GM12878 (cell line): ENCODE data around the gene MDM4. TPM values are rescaled to one million over a fixed set of nuclear protein-coding genes. Genes with fewer than 3 reads are reported as not detected.

ENCODE experiments used
- CBX3 ChIP-seq: fragments of 200-600 bp; sonication (generic); IDR thresholded peaks from 2 replicates; pipeline ENCODE4 v1.6.1; 2016; ENCODE audit warnings: low read depth, borderline replicate concordance
- HDGF ChIP-seq: fragments of 450-650 bp; IDR thresholded peaks from 2 replicates; pipeline ENCODE4 v1.6.1; 2016; ENCODE audit warnings: antibody characterized with exemption
- IRF4 ChIP-seq: IDR thresholded peaks from 2 replicates; pipeline ENCODE4 v1.6.1; 2011; ENCODE audit warnings: low read depth, low read length
- KAT2A ChIP-seq: conservative IDR thresholded peaks from 2 replicates; pipeline ENCODE4 v1.6.1; 2011; ENCODE audit warnings: low read depth, low read length; ENCODE audit not compliant: control insufficient read depth
- LARP7 ChIP-seq: fragments of 450-650 bp; IDR thresholded peaks from 2 replicates; pipeline ENCODE4 v1.6.1; 2017; ENCODE audit warnings: mild to moderate bottlenecking
- MEF2A ChIP-seq: IDR thresholded peaks from 2 replicates; pipeline ENCODE4 v1.6.1; 2011; ENCODE audit warnings: low read depth, mild to moderate bottlenecking, low read length, moderate library complexity; ENCODE audit not compliant: insufficient read depth
- MEF2B ChIP-seq: fragments of 450-650 bp; IDR thresholded peaks from 2 replicates; pipeline ENCODE4 v1.6.1; 2018; ENCODE audit warnings: mild to moderate bottlenecking, moderate library complexity; ENCODE audit not compliant: partially characterized antibody, poor library complexity, severe bottlenecking
- NFIC ChIP-seq: IDR thresholded peaks from 2 replicates; pipeline ENCODE4 v1.6.1; 2012; ENCODE audit warnings: low read depth, mild to moderate bottlenecking, inconsistent platforms, low read length, moderate library complexity
- SIX5 ChIP-seq: IDR thresholded peaks from 2 replicates; pipeline ENCODE4 v1.6.1; 2011; ENCODE audit warnings: mild to moderate bottlenecking, low read depth, low read length, moderate library complexity; ENCODE audit not compliant: severe bottlenecking
- SUPT20H ChIP-seq: IDR thresholded peaks from 2 replicates; pipeline ENCODE4 v1.6.1; 2011; ENCODE audit warnings: low read depth, mild to moderate bottlenecking, low read length, moderate library complexity, borderline replicate concordance; ENCODE audit not compliant: control insufficient read depth
- TBL1XR1 ChIP-seq: IDR thresholded peaks from 2 replicates; pipeline ENCODE4 v1.6.1; 2012; ENCODE audit warnings: low read depth, low read length, improper control_type of control experiment
- ZNF24 ChIP-seq: fragments of 450-650 bp; IDR thresholded peaks from 2 replicates; pipeline ENCODE4 v1.6.1; 2017; ENCODE audit warnings: antibody characterized with exemption, mild to moderate bottlenecking
- ZNF274 ChIP-seq: IDR thresholded peaks from one replicate; pipeline ENCODE4 v1.8.0; 2011; ENCODE audit not compliant: insufficient read length, insufficient read depth
- ZNF622 ChIP-seq: fragments of 450-650 bp; IDR thresholded peaks from 2 replicates; pipeline ENCODE4 v1.6.1; 2017; ENCODE audit warnings: mild to moderate bottlenecking, inconsistent platforms
- polyA plus RNA-seq, 11 experiments: library from polyadenylated mRNA; depleted of rRNA in 4 of 11; unstranded in 6 of 11; stranded (reverse) in 5 of 11; fragments of >200 nt; fragmentation: Nextera tagmentation in 4 of 11; fragmentation: Illumina TruSeq in 1 of 11; extraction: Ambion mirVana in 4 of 11; extraction: Trizol in 1 of 11; gene quantifications; 1 replicate in 1 of 11; 2 replicates in 10 of 11; pipeline versions ENCODE4 v1.2.1 to v1.2.3, GENCODE V29; 2011 to 2016; ENCODE audit warnings: inconsistent platforms in 2 of 11, missing spikeins in 2 of 11, low read depth in 1 of 11
- total RNA-seq, 4 experiments: library from RNA; depleted of rRNA in 3 of 4; stranded (reverse); fragments of >200 nt in 3 of 4; fragmentation: Illumina TruSeq in 1 of 4; extraction: Trizol in 1 of 4; gene quantifications; 2 replicates each; pipeline versions ENCODE4 v1.2.1 to v1.2.3, GENCODE V29; 2013 to 2021
- TF ChIP-seq, protein P1 (sequence below): fragments of 450-650 bp; IDR thresholded peaks from 2 replicates; pipeline ENCODE4 v1.6.1; 2017; ENCODE audit warnings: mild to moderate bottlenecking, low read depth, inconsistent platforms; ENCODE audit not compliant: poor library complexity, severe bottlenecking
- TF ChIP-seq, protein P2 (sequence below): fragments of 450-650 bp; IDR thresholded peaks from 2 replicates; pipeline ENCODE4 v1.6.1; 2017; ENCODE audit warnings: mild to moderate bottlenecking
- TF ChIP-seq, protein P3 (sequence below): fragments of 450-650 bp; formaldehyde crosslinking; IDR thresholded peaks from 2 replicates; pipeline ENCODE4 v1.5.0; 2022; ENCODE audit warnings: mild to moderate bottlenecking, missing genetic modification characterization
- TF ChIP-seq, protein P4 (sequence below): fragments of 450-650 bp; IDR thresholded peaks from 2 replicates; pipeline ENCODE4 v1.6.1; 2018; ENCODE audit warnings: mild to moderate bottlenecking, low read depth, moderate library complexity; ENCODE audit not compliant: partially characterized antibody

The MDM4 gene
- total and polyA plus RNA-seq, 10 of the 15 experiments (the other 5 are each of a cell fraction or from before 2014, with no cell fraction given), result 2.5 to 74.4 (median 22.7) TPM

DNA sequence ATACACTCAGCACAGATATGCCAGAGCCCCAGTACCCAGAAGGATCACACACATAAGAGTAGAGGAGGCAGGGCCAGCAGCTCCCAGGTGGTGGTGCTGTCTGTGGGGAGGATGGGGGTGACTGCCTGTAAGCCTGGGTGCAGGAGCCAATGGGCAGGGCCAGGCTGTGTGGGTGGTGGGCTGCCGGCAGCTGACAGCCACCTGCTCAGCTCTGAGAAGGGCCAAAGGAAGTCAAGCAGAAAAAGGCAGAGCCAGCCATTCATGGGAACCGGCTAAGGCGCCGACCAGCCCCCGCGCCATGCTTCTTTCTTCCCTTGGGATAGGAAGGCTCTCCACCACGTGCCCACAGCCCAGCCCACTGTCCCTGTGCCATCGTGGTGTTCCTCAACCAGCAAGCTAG is 35.7 kb upstream of the MDM4 start (continued):
- TF ChIP-seq, protein P1, sequence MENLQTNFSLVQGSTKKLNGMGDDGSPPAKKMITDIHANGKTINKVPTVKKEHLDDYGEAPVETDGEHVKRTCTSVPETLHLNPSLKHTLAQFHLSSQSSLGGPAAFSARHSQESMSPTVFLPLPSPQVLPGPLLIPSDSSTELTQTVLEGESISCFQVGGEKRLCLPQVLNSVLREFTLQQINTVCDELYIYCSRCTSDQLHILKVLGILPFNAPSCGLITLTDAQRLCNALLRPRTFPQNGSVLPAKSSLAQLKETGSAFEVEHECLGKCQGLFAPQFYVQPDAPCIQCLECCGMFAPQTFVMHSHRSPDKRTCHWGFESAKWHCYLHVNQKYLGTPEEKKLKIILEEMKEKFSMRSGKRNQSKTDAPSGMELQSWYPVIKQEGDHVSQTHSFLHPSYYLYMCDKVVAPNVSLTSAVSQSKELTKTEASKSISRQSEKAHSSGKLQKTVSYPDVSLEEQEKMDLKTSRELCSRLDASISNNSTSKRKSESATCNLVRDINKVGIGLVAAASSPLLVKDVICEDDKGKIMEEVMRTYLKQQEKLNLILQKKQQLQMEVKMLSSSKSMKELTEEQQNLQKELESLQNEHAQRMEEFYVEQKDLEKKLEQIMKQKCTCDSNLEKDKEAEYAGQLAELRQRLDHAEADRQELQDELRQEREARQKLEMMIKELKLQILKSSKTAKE, result no peak
- TF ChIP-seq, protein P2, sequence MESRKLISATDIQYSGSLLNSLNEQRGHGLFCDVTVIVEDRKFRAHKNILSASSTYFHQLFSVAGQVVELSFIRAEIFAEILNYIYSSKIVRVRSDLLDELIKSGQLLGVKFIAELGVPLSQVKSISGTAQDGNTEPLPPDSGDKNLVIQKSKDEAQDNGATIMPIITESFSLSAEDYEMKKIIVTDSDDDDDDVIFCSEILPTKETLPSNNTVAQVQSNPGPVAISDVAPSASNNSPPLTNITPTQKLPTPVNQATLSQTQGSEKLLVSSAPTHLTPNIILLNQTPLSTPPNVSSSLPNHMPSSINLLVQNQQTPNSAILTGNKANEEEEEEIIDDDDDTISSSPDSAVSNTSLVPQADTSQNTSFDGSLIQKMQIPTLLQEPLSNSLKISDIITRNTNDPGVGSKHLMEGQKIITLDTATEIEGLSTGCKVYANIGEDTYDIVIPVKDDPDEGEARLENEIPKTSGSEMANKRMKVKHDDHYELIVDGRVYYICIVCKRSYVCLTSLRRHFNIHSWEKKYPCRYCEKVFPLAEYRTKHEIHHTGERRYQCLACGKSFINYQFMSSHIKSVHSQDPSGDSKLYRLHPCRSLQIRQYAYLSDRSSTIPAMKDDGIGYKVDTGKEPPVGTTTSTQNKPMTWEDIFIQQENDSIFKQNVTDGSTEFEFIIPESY, result no peak
- TF ChIP-seq TBL1XR1, result no peak
- no peak for TF ChIP-seq SIX5
- no peak for TF ChIP-seq LARP7
- TF ChIP-seq, protein P3, sequence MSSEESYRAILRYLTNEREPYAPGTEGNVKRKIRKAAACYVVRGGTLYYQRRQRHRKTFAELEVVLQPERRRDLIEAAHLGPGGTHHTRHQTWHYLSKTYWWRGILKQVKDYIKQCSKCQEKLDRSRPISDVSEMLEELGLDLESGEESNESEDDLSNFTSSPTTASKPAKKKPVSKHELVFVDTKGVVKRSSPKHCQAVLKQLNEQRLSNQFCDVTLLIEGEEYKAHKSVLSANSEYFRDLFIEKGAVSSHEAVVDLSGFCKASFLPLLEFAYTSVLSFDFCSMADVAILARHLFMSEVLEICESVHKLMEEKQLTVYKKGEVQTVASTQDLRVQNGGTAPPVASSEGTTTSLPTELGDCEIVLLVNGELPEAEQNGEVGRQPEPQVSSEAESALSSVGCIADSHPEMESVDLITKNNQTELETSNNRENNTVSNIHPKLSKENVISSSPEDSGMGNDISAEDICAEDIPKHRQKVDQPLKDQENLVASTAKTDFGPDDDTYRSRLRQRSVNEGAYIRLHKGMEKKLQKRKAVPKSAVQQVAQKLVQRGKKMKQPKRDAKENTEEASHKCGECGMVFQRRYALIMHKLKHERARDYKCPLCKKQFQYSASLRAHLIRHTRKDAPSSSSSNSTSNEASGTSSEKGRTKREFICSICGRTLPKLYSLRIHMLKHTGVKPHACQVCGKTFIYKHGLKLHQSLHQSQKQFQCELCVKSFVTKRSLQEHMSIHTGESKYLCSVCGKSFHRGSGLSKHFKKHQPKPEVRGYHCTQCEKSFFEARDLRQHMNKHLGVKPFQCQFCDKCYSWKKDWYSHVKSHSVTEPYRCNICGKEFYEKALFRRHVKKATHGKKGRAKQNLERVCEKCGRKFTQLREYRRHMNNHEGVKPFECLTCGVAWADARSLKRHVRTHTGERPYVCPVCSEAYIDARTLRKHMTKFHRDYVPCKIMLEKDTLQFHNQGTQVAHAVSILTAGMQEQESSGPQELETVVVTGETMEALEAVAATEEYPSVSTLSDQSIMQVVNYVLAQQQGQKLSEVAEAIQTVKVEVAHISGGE (CRISPR knock-in tag), result no peak
- no peak for TF ChIP-seq ZNF24
- TF ChIP-seq KAT2A, result no peak
- no peak for TF ChIP-seq IRF4
- TF ChIP-seq, protein P4, sequence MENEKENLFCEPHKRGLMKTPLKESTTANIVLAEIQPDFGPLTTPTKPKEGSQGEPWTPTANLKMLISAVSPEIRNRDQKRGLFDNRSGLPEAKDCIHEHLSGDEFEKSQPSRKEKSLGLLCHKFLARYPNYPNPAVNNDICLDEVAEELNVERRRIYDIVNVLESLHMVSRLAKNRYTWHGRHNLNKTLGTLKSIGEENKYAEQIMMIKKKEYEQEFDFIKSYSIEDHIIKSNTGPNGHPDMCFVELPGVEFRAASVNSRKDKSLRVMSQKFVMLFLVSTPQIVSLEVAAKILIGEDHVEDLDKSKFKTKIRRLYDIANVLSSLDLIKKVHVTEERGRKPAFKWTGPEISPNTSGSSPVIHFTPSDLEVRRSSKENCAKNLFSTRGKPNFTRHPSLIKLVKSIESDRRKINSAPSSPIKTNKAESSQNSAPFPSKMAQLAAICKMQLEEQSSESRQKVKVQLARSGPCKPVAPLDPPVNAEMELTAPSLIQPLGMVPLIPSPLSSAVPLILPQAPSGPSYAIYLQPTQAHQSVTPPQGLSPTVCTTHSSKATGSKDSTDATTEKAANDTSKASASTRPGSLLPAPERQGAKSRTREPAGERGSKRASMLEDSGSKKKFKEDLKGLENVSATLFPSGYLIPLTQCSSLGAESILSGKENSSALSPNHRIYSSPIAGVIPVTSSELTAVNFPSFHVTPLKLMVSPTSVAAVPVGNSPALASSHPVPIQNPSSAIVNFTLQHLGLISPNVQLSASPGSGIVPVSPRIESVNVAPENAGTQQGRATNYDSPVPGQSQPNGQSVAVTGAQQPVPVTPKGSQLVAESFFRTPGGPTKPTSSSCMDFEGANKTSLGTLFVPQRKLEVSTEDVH, result no peak
- TF ChIP-seq SUPT20H, result no peak
- TF ChIP-seq MEF2A, result no peak
- TF ChIP-seq HDGF, result no peak
- no peak for TF ChIP-seq ZNF274
- no peak for TF ChIP-seq ZNF622
- no peak for TF ChIP-seq CBX3
- TF ChIP-seq NFIC, result no peak
- TF ChIP-seq MEF2B, result peak; percentile 80
